GM10266 (cell line): ENCODE data around the gene TAS2R13.

Experiments used
- DNase-seq: peaks from one replicate; pipeline ENCODE4 v3.0.0; 2012; ENCODE audit errors: extremely low spot score
- CTCF ChIP-seq: IDR thresholded peaks from 2 replicates; pipeline ENCODE4 v1.5.1; 2012; ENCODE audit warnings: mild to moderate bottlenecking, low read depth; ENCODE audit not compliant: control insufficient read depth, insufficient read depth; ENCODE audit errors: missing control alignments

Gene TAS2R13

GRCh38 chr12:10904686-10905085 is 4.7 kb downstream of the TAS2R13 start:
- TF ChIP-seq CTCF = no peak
- DNase-seq = no peak

GRCh38 chr12:10901427-10901826 is 7.9 kb downstream of the TAS2R13 start:
- no peak for TF ChIP-seq CTCF
- no peak for DNase-seq

- DNase-seq = no peak
- no peak for TF ChIP-seq CTCF
Observed at GRCh38 chr12:10900972-10901371, 8.4 kb downstream of the TAS2R13 start.

GRCh38 chr12:10900530-10900929 is 8.8 kb downstream of the TAS2R13 start:
- DNase-seq = no peak
- TF ChIP-seq CTCF = no peak

- no peak for DNase-seq
Observed at GRCh38 chr12:10896854-10897253, 12.5 kb downstream of the TAS2R13 start.

GRCh38 chr12:10891937-10892336 is 17.4 kb downstream of the TAS2R13 start:
- no peak for DNase-seq
- TF ChIP-seq CTCF = no peak

More at GRCh38 chr12:10896854-10897253, 12.5 kb downstream of the TAS2R13 start:
- no peak for TF ChIP-seq CTCF

GRCh38 chr12:10889226-10889625 is 20.1 kb downstream of the TAS2R13 start:
- TF ChIP-seq CTCF = no peak
- DNase-seq = no peak
